ENCODE data around the gene SAMM50. TPM values are rescaled to one million over a fixed set of nuclear protein-coding genes. Genes with fewer than 3 reads are reported as not detected.

SAMM50 gene
- total and polyA plus RNA-seq, 2 experiments from 2014 or later: 56.8 to 92.0 TPM

DNA sequence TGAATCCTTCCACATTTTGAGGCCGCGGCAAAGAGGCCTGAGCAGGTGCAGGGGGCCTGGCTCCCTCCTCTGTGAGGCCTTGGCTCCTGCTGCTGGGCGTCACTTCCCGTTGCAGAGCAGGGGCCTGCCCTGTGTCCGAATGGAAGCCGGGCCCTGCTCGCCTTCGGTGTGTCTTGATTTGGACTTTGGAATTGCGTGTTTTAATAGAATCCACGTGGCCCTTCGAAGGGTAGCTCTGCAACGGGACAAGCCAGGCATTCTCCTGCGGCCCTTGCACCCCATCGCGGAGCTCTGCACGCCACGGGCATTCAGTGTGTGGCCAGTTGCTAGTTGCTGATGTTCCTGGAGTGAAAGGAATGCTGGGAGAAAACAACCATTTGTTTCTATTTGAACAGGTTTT is 25.8 kb downstream of the SAMM50 start:
- H3K4me3 ChIP-seq: no peak overlapping the region
- H3K4me1 ChIP-seq (ENCODE audit: low read depth): no peaks in the 10 kb centered on the region
- TF ChIP-seq, protein P1, sequence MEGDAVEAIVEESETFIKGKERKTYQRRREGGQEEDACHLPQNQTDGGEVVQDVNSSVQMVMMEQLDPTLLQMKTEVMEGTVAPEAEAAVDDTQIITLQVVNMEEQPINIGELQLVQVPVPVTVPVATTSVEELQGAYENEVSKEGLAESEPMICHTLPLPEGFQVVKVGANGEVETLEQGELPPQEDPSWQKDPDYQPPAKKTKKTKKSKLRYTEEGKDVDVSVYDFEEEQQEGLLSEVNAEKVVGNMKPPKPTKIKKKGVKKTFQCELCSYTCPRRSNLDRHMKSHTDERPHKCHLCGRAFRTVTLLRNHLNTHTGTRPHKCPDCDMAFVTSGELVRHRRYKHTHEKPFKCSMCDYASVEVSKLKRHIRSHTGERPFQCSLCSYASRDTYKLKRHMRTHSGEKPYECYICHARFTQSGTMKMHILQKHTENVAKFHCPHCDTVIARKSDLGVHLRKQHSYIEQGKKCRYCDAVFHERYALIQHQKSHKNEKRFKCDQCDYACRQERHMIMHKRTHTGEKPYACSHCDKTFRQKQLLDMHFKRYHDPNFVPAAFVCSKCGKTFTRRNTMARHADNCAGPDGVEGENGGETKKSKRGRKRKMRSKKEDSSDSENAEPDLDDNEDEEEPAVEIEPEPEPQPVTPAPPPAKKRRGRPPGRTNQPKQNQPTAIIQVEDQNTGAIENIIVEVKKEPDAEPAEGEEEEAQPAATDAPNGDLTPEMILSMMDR (IDR thresholded peaks at IDR 0.05; ENCODE audit: low read depth, low read length): no peak
- no peaks in the 10 kb centered on the region for H3K9me3 ChIP-seq (ENCODE audit: low read depth)
- no peak overlapping the region for H3K27ac ChIP-seq
- no peak for DNase-seq (ENCODE audit: low read depth in 1 of 2, low spot score in 1 of 2)
- H3K27me3 ChIP-seq: no peaks in the 10 kb centered on the region
- peaks cover 53% of the 10 kb centered on the region for H3K36me3 ChIP-seq

- TF ChIP-seq, protein P1 (IDR thresholded peaks at IDR 0.05; ENCODE audit: low read depth, low read length): no peak
- DNase-seq (ENCODE audit: low read depth in 1 of 2, low spot score in 1 of 2): no peak
- Histone ChIP-seq H3K4me3 (no peak overlapping the region), H3K36me3 (peaks cover 49% of the 10 kb centered on the region), H3K4me1 (ENCODE audit: low read depth) (no peaks in the 10 kb centered on the region), H3K27ac (no peak overlapping the region), H3K27me3 (no peaks in the 10 kb centered on the region), H3K9me3 (ENCODE audit: low read depth) (no peaks in the 10 kb centered on the region)
These were observed 28.6 kb downstream of the SAMM50 start for GRCh38 chr22:43983808-43984207.

DNA sequence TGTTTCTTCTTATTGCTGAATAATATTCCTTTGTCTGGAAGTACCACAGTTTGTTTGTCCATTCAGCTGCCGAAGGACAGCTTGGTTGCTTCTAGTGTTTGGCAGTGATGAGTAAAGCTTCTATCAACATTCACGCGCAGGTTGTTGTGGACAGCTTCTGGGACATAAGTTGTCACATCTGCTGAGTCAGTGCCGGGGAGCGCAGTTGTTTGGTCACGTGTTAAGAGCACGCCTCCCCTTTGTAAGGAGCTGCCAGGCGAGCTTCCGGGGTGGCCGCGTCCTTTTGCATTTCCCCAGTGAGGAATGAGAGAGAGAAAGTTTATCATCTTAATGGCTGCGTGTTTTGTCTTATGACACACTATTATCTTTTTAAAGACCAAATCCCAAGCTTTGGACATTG is 30.3 kb downstream of the SAMM50 start:
- Histone ChIP-seq H3K36me3 (peaks cover 58% of the 10 kb centered on the region), H3K4me1 (ENCODE audit: low read depth) (no peaks in the 10 kb centered on the region), H3K27me3 (no peaks in the 10 kb centered on the region), H3K27ac (no peak overlapping the region), H3K4me3 (no peak overlapping the region), H3K9me3 (ENCODE audit: low read depth) (no peaks in the 10 kb centered on the region)
- DNase-seq (ENCODE audit: low read depth in 1 of 2, low spot score in 1 of 2): peak in 1 of 2 donors; percentile 16
- TF ChIP-seq, protein P1 (IDR thresholded peaks at IDR 0.05; ENCODE audit: low read depth, low read length): no peak

DNA sequence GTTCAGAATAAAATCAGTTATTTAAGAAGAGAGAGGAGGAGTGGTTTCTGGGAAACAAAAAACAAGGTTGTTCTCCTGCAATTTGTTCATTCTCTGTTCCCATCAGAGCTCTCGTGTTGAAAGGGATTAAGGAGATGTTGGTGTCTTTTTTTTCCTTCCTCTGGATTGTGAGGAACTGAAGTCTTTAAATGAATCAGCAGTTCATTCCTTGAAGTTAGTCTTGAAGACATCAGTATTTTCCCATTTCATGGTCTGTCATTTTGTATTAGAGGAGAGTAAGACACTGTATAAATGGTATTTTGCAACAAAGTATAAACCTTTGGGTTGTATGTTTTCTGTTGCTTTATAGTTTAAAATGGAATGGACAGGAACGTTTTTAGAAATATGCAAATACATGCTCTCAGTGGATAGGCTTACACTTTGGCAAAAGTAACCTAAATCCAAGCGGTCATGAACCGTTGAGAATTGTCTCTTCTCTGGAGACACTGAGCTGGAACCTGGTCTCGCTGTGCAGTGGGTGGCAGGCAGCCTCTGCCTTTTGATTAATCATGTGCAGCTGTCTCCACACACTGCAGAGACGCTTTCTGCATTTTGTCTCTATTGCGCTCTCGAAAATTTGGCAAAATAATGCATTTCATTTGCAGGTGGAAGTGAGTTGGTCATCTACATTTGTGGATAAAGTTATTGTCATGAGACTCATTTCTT is 33.0 kb downstream of the SAMM50 start:
- Histone ChIP-seq H3K4me1 (ENCODE audit: low read depth) (no peaks in the 10 kb centered on the region), H3K4me3 (no peak overlapping the region), H3K27me3 (no peaks in the 10 kb centered on the region), H3K36me3 (peaks cover 46% of the 10 kb centered on the region), H3K27ac (no peak overlapping the region), H3K9me3 (ENCODE audit: low read depth) (no peaks in the 10 kb centered on the region)
- DNase-seq (ENCODE audit: low read depth in 1 of 2, low spot score in 1 of 2): no peak
- TF ChIP-seq, protein P1 (IDR thresholded peaks at IDR 0.05; ENCODE audit: low read depth, low read length): no peak

GRCh38 chr22:43988960-43989359 is 33.7 kb downstream of the SAMM50 start:
- Histone ChIP-seq H3K9me3 (ENCODE audit: low read depth) (no peaks in the 10 kb centered on the region), H3K4me3 (no peak overlapping the region), H3K4me1 (ENCODE audit: low read depth) (no peaks in the 10 kb centered on the region), H3K27ac (no peak overlapping the region), H3K36me3 (peaks cover 50% of the 10 kb centered on the region), H3K27me3 (no peaks in the 10 kb centered on the region)
- no peak for DNase-seq (ENCODE audit: low read depth in 1 of 2, low spot score in 1 of 2)
- TF ChIP-seq, protein P1 (IDR thresholded peaks at IDR 0.05; ENCODE audit: low read depth, low read length): no peak
